HepG2 (cell line): ENCODE data around the gene DCN. TPM values are rescaled to one million over a fixed set of nuclear protein-coding genes. Genes with fewer than 3 reads are reported as not detected.

Experiments
- ATAC-seq: fragments of 200-7000 bp; cut with Tn5 transposase; 3 replicates; pipeline ENCODE4 v1.9.1; 2020; ENCODE audit warnings: mild to moderate bottlenecking, moderate library complexity
- BruUV-seq: library from RNA; stranded (reverse); fragments of 400-500 nt; replicated peaks from 2 replicates; lab custom pipeline; 2021; lab: Mats Ljungman, UMichigan
- CTCF ChIA-PET: fragments of 300-600 bp; formaldehyde crosslinking; extraction: SDS; loops from one replicate; lab custom pipeline; 2021; ENCODE audit warnings: low total read pairs, inconsistent platforms, low intra/inter-chr PET ratio; lab: Yijun Ruan, JAX
- POLR2A ChIA-PET: fragments of 350-600 bp; sonication (Branson Sonifier 250); formaldehyde crosslinking; loops from one replicate; lab custom pipeline; 2020; ENCODE audit warnings: antibody characterized with exemption, inconsistent platforms; lab: Yijun Ruan, JAX
- DNase-seq: peaks from one replicate; pipeline ENCODE4 v3.0.0-alpha.2; 2015; ENCODE audit warnings: low spot score
- FAIRE-seq: peaks from 3 replicates; lab custom pipeline; 2011; peaks lifted over from hg19 to GRCh38; lab: Jason Lieb, UNC
- H2AFZ ChIP-seq: one replicate; pipeline ENCODE4 v1.6.1; 2011; ENCODE audit warnings: low read length, inconsistent platforms
- H3K27ac ChIP-seq: fragments of 300-600 bp; 3 replicates; pipeline ENCODE4 v1.8.0; 2011; ENCODE audit warnings: mixed run types, mild to moderate bottlenecking, mixed read lengths, low read length, inconsistent platforms; ENCODE audit not compliant: insufficient read depth; ENCODE audit errors: extremely low read length
- H3K27me3 ChIP-seq, 2 experiments: fragments of 200-600 bp in 1 of 2; 2 replicates in 1 of 2; 3 replicates in 1 of 2; pipeline versions ENCODE4 v1.6.0 to v1.8.0; 2011; ENCODE audit warnings: low read length in 2 of 2, mild to moderate bottlenecking in 2 of 2, moderate library complexity in 2 of 2, inconsistent platforms in 1 of 2; ENCODE audit not compliant: insufficient read depth in 2 of 2, control insufficient read depth in 1 of 2
- H3K36me3 ChIP-seq, 2 experiments: fragments of 200-600 bp in 1 of 2; replicated peaks in 1 of 2; 2 replicates in 1 of 2; 3 replicates in 1 of 2; pipeline versions ENCODE4 v1.5.1 to v1.8.0; 2011; ENCODE audit warnings: low read length in 2 of 2, inconsistent platforms in 1 of 2; ENCODE audit not compliant: insufficient read depth in 2 of 2, control insufficient read depth in 1 of 2
- H3K4me1 ChIP-seq: 2 replicates; pipeline ENCODE4 v1.5.1; 2012; ENCODE audit warnings: low read length, inconsistent platforms; ENCODE audit not compliant: insufficient read depth
- H3K4me2 ChIP-seq: 2 replicates; pipeline ENCODE4 v1.6.0; 2011; ENCODE audit warnings: low read depth, low read length, inconsistent platforms
- H3K4me3 ChIP-seq, 3 experiments: fragments of 200-600 bp in 1 of 3; sonication (generic), shearing (Covaris generic) in 1 of 3; replicated peaks in 1 of 3; 2 replicates each; pipeline ENCODE4 v1.5.1; 2011 to 2016; ENCODE audit warnings: low read length in 3 of 3, inconsistent platforms in 2 of 3, low read depth in 2 of 3, mild to moderate bottlenecking in 2 of 3, control low read depth in 1 of 3, mixed read lengths in 1 of 3; ENCODE audit not compliant: insufficient read depth in 1 of 3
- H3K79me2 ChIP-seq: one replicate; pipeline ENCODE4 v1.6.1; 2011; ENCODE audit warnings: low read length, inconsistent platforms; ENCODE audit not compliant: insufficient read depth
- H3K9ac ChIP-seq: 2 replicates; pipeline ENCODE4 v1.6.0; 2011; ENCODE audit warnings: mild to moderate bottlenecking, low read depth, low read length, inconsistent platforms; ENCODE audit not compliant: insufficient read depth
- H3K9me3 ChIP-seq: 2 replicates; pipeline ENCODE4 v1.5.1; 2012; ENCODE audit warnings: mild to moderate bottlenecking, low read length
- H4K20me1 ChIP-seq: 2 replicates; pipeline ENCODE4 v1.6.0; 2011; ENCODE audit warnings: inconsistent platforms, mild to moderate bottlenecking, low read length, moderate library complexity; ENCODE audit not compliant: insufficient read depth
- ARHGAP35 ChIP-seq: sonication (generic); formaldehyde crosslinking; IDR thresholded peaks from 2 replicates; pipeline ENCODE4 v1.9.0; 2022; ENCODE audit warnings: mild to moderate bottlenecking, inconsistent platforms, moderate library complexity, missing genetic modification reagents, borderline replicate concordance
- CEBPB ChIP-seq: IDR thresholded peaks from 2 replicates; pipeline ENCODE4 v1.6.1; 2011; ENCODE audit warnings: low read depth, low read length, improper control_type of control experiment, borderline replicate concordance
- CREBL2 ChIP-seq: sonication (generic); formaldehyde crosslinking; IDR thresholded peaks from 2 replicates; pipeline ENCODE4 v1.8.1; 2023; ENCODE audit warnings: missing genetic modification reagents, mild to moderate bottlenecking, borderline replicate concordance
- CSRNP1 ChIP-seq: sonication (generic); formaldehyde crosslinking; IDR thresholded peaks from 2 replicates; pipeline ENCODE4 v1.8.1; 2023; ENCODE audit warnings: mild to moderate bottlenecking, missing genetic modification reagents
- NFE2 ChIP-seq: sonication (generic); formaldehyde crosslinking; IDR thresholded peaks from 2 replicates; pipeline ENCODE4 v1.4.0; 2020; ENCODE audit warnings: missing genetic modification reagents
- RBFOX2 ChIP-seq: fragments of 200-400 bp; formaldehyde crosslinking; IDR thresholded peaks from 2 replicates; pipeline ENCODE4 v1.6.1; 2017; ENCODE audit warnings: low read depth, mild to moderate bottlenecking, low read length
- RFXANK ChIP-seq: IDR thresholded peaks from 2 replicates; pipeline ENCODE4 v1.6.1; 2016
- RFXAP ChIP-seq: sonication (generic); formaldehyde crosslinking; IDR thresholded peaks from 2 replicates; pipeline ENCODE4 v1.4.0; 2020; ENCODE audit warnings: missing genetic modification reagents, borderline replicate concordance
- ZFP37 ChIP-seq: sonication (generic); formaldehyde crosslinking; IDR thresholded peaks from 2 replicates; pipeline ENCODE4 v1.4.0; 2020; ENCODE audit warnings: missing genetic modification reagents, borderline replicate concordance
- ZGPAT ChIP-seq: IDR thresholded peaks from 2 replicates; pipeline ENCODE4 v1.6.1; 2016; ENCODE audit warnings: mild to moderate bottlenecking
- ZNF761 ChIP-seq: sonication (generic); formaldehyde crosslinking; conservative IDR thresholded peaks from 2 replicates; pipeline ENCODE4 v1.4.0; 2020; ENCODE audit warnings: mild to moderate bottlenecking, missing genetic modification reagents
- WGBS: methylation state at CpG from one replicate; pipeline ENCODE4 v1.1.6; 2017; ENCODE audit warnings: low lambda C conversion rate; 5-methylcytosine and 5-hydroxymethylcytosine counted together
- in situ Hi-C: cut with HindIII; loops from 2 replicates; pipeline ENCODE4 v1.10.0; 2017; ENCODE audit warnings: low pct_unique_long_range_greater_than_20kb; ENCODE audit not compliant: extremely low pct_ligation_motif_present
- intact Hi-C: fragments of 100-400 bp; cut with micrococcal nuclease; formaldehyde crosslinking; loops from one replicate; pipeline ENCODE4 v1.10.0; 2022; ENCODE audit not compliant: unreplicated experiment
- polyA plus RNA-seq, 8 experiments: library from polyadenylated mRNA; depleted of rRNA in 3 of 8; stranded (reverse) in 7 of 8; unstranded in 1 of 8; fragments of >200 nt; fragmentation: Illumina TruSeq in 4 of 8; extraction: Trizol in 4 of 8; gene quantifications; 2 replicates each; pipeline versions ENCODE4 v1.2.1 to v1.2.3, GENCODE V29; 2011 to 2016; ENCODE audit warnings: low read depth in 4 of 8, missing spikeins in 1 of 8, mixed read lengths in 1 of 8; ENCODE audit not compliant: insufficient read depth in 1 of 8
- total RNA-seq, 5 experiments: library from RNA; depleted of rRNA; stranded (reverse); fragments of >200 nt; fragmentation: Illumina TruSeq; extraction: Trizol; gene quantifications; 2 replicates each; pipeline ENCODE4 v1.2.3, GENCODE V29; 2016; ENCODE audit warnings: low read depth in 1 of 5

DCN gene
- total and polyA plus RNA-seq, 2 of the 13 experiments (the other 11 are each of a cell fraction or from before 2014, with no cell fraction given) = not detected

GRCh38 chr12:91205811-91206210 is 23.2 kb upstream of the DCN start:
- in situ Hi-C loops (no loop called here), intact Hi-C loops (no loop called here)
- POLR2A ChIA-PET = no interaction called here
- TF ChIP-seq RFXANK (no peak), ZNF761 (CRISPR knock-in tag) (no peak), ARHGAP35 (CRISPR knock-in tag) (no peak), RBFOX2 (no peak), CSRNP1 (no peak), CEBPB (no peak), ZFP37 (CRISPR knock-in tag) (no peak), NFE2 (CRISPR knock-in tag) (no peak), CREBL2 (CRISPR knock-in tag) (no peak), RFXAP (CRISPR knock-in tag) (no peak), ZGPAT (CRISPR knock-in tag) (no peak)
- Histone ChIP-seq H2AFZ (no peak overlapping the region), H3K79me2 (no peaks in the 10 kb centered on the region), H3K4me1 (no peaks in the 10 kb centered on the region), H3K9me3 (no peaks in the 10 kb centered on the region), H3K4me3 (no peak overlapping the region), H3K27me3 (no peaks in the 10 kb centered on the region), H3K4me2 (no peak overlapping the region), H4K20me1 (no peaks in the 10 kb centered on the region), H3K9ac (no peak overlapping the region), H3K27ac (no peak overlapping the region), H3K36me3 (no peaks in the 10 kb centered on the region)
- FAIRE-seq (no peak), DNase-seq (no peak), ATAC-seq (no peak)
- no TSS peak for BruUV-seq
- CTCF ChIA-PET = no interaction called here
- 7% methylated on average over 1 of the region's 1 CpG for WGBS
